AG09309 (cell line): ENCODE measurements around the gene PLA2G2E.
A peak's percentile ranks its signal among the peaks of the same experiment; 100 is the strongest.

Source experiments
- DNase-seq: peaks from one replicate; pipeline ENCODE4 v3.0.0-alpha.2; 2010; ENCODE audit warnings: low read depth
- H3K4me3 ChIP-seq: 2 replicates; pipeline ENCODE4 v1.5.1; 2011; ENCODE audit warnings: mild to moderate bottlenecking, low read depth, low read length, moderate library complexity; ENCODE audit not compliant: control insufficient read depth
- TF ChIP-seq, protein P1 (sequence below): IDR thresholded peaks from 2 replicates; pipeline ENCODE4 v1.5.1; 2011; ENCODE audit warnings: mild to moderate bottlenecking, low read depth, low read length, inconsistent platforms; ENCODE audit not compliant: insufficient read depth, control insufficient read depth; ENCODE audit errors: missing control alignments

Gene PLA2G2E

DNA sequence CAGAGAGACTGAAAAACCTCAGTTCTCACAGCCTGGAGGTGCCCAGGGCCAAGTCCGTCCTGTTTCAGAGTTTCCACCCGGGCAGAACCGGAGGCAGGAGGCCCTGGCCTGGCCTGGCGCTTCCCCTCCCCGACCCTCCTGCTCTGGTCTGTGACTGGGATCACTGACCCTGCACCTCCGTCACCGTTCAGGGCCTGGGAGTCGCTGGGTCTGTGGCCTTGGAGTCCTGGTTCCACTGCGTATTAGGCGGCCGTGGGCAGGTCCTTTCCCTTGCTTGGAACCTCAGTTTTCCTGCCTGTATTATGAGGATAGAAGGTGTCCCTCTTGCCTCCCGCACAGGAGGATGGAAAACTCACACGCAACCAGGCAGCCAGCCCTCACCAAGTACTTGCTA is 533 bp upstream of the PLA2G2E start:
- no peak for DNase-seq
- no peak overlapping the region for H3K4me3 ChIP-seq
- TF ChIP-seq, protein P1, sequence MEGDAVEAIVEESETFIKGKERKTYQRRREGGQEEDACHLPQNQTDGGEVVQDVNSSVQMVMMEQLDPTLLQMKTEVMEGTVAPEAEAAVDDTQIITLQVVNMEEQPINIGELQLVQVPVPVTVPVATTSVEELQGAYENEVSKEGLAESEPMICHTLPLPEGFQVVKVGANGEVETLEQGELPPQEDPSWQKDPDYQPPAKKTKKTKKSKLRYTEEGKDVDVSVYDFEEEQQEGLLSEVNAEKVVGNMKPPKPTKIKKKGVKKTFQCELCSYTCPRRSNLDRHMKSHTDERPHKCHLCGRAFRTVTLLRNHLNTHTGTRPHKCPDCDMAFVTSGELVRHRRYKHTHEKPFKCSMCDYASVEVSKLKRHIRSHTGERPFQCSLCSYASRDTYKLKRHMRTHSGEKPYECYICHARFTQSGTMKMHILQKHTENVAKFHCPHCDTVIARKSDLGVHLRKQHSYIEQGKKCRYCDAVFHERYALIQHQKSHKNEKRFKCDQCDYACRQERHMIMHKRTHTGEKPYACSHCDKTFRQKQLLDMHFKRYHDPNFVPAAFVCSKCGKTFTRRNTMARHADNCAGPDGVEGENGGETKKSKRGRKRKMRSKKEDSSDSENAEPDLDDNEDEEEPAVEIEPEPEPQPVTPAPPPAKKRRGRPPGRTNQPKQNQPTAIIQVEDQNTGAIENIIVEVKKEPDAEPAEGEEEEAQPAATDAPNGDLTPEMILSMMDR: no peak

DNA sequence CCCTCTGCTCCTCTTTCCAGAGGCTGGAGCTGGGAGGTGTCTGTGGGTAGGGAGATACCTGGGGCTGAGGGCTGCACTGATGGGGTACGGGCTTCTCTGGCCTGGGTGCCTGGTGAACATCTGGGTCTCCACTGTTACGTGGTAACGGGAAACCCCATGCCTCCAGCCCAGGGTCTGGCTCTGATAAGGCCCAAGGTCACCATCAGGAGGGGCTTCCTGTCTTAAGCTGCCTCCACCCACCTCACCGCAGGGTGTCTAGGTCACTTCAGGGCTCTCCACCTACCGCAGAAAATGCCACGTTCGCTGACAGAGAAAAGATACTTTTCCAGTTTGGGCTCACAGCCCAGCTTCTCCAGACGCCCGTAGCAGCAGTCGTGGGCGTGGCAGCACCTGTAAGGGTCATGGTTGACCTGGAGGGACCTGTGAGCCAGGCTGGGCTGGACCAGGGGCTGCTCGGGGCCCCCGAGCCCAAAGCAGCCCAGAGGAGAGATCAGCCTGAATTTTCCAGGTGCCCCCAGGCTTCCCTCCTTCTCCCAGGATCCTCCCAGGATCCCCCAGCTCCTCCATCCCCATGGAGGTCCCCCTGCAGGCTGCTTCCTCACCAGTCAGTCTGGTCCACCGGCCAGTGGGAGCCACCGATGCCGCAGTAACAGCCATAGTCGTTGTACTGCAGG is 1.3 kb downstream of the PLA2G2E start:
- TF ChIP-seq, protein P1: no peak
- DNase-seq: no peak
- no peak overlapping the region for H3K4me3 ChIP-seq

DNA sequence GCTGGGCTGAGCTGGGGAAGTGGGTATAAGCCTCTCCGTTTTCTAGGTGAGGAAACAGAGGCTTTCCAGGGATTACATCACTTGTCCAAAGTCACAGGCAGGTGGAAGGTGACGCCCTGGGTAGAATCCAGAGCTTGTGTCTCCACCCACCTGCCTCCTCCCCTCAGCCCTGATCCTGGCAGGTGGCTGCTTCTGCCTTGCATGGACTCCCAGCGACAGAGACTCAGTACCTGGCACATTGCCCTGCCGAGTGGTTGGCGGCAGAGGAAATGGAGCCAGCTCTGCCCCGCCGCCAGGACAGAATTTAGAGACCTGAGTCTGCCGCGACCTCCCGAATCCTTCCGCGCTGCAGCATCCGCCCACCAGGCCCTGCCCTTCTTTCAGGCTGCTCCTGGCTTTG is 2.1 kb downstream of the PLA2G2E start:
- TF ChIP-seq, protein P1: no peak
- no peak overlapping the region for H3K4me3 ChIP-seq
- no peak for DNase-seq

DNA sequence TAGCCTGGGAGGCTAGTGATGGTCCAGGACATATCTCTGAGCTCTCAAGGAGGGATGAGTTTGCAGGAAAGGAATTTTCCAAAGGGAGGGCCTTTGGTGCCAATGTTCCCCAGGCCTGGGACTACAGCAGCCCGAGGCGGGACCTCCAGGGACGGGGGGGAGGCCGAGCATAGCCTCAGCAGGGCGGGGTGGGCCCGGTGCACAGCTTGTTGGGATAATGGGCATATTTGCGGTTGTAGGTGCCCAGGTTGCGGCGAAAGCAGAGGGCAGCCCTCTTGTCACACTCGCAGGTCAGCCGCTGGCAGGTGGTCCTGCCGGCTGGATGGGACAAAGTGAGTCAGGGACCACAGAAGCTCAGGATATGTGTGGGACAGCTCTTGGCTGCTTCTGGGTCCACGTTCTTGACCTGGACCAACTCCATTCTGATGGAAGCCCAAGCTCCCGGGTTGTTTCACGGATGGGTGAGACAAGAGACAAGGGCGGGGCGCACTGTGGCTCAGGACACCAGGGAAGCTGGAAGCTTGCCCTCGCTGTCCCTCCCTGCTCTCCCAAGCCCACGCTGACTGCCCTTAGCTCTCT is 3.2 kb downstream of the PLA2G2E start:
- no peak overlapping the region for H3K4me3 ChIP-seq
- DNase-seq: no peak
- TF ChIP-seq, protein P1: no peak

DNA sequence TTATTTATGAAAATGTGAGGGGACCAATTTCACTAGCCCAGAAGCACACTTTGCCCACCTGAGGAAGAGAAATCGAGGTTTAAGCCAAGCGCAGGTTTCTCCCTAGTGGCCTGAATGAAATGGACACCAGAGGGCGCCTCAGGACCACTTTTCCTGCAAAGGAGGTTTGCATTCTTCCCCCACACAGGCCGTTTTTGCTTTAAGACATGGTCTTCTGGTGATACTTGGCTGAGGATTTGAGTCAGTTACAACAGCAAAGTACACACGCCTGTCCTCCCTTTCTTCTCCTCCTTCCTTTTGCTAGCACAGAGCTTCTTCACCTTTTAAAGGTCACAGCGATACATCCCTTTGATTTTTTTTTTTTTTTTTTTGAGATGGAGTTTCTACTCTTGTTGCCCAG is 5.4 kb downstream of the PLA2G2E start:
- TF ChIP-seq, protein P1: peak; percentile 93
- H3K4me3 ChIP-seq: no peak overlapping the region
- peak; percentile 49 for DNase-seq

DNA sequence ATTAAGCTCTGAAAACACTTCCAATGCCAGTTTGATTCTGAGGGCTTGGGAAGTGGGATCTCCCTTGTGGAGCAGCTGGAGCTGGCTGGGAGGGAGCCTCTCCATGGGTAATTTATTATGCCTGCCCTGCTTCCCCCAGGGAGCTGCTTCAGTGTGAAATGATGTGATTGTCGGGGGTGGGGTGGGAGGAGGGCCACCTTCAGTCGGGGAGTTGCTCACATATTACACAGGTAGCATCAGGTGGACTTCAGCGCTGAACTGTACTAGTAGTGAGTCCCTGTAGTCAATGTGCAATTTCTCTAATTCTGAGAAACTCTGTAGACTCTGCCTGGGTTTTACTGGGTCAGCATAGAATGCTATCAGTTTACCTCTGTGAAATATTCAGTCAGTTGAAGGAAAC is 12.8 kb downstream of the PLA2G2E start:
- H3K4me3 ChIP-seq: no peak overlapping the region
- TF ChIP-seq, protein P1: no peak
- DNase-seq: no peak

DNA sequence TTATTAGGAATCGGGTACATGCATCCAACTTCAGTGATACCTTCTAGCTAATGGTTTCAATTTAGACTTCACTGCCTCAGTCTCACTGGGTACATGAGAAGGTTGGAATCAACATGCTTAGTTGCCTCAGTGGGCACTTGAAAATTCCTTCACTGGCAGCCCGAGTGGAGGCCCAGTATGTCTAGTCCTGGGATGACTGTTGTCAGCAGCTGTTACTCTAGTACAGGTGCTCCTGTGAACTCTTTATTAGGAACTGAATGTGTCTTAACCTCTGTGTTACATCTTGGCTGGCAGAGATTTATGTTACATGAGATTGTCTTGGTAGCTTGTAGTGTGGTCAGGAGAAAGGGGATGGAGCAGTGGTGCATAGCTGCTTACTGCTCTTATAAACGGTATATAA is 13.4 kb downstream of the PLA2G2E start:
- H3K4me3 ChIP-seq: no peak overlapping the region
- TF ChIP-seq, protein P1: no peak
- DNase-seq: no peak
